IPS-15b (cell line): ENCODE results near the gene NUDT4B.
"Not testable (repeated sequence)": the region's sequence is repeated elsewhere in the genome, so short reads cannot be mapped to it uniquely, and the experiment has no call there.

Source experiments
- H3K27me3 ChIP-seq: one replicate; pipeline ENCODE4 v1.6.1; 2013; ENCODE audit warnings: low read length; ENCODE audit not compliant: control insufficient read depth, insufficient read depth
- H3K36me3 ChIP-seq: one replicate; pipeline ENCODE4 v1.6.1; 2013; ENCODE audit warnings: low read length; ENCODE audit not compliant: control insufficient read depth, insufficient read depth
- H3K4me1 ChIP-seq: one replicate; pipeline ENCODE4 v1.6.1; 2013; ENCODE audit warnings: mild to moderate bottlenecking, low read length; ENCODE audit not compliant: control insufficient read depth, insufficient read depth
- H3K4me3 ChIP-seq: one replicate; pipeline ENCODE4 v1.5.1; 2013; ENCODE audit warnings: low read depth, low read length
- H3K9ac ChIP-seq: one replicate; pipeline ENCODE4 v1.6.1; 2013; ENCODE audit warnings: low read depth, mild to moderate bottlenecking, low read length
- H3K9me3 ChIP-seq: one replicate; pipeline ENCODE4 v1.6.1; 2013; ENCODE audit warnings: mild to moderate bottlenecking, low read length; ENCODE audit not compliant: control insufficient read depth, insufficient read depth

NUDT4B gene

GRCh38 chr1:148773690-148774089 is 25.1 kb downstream of the NUDT4B start:
- H3K9ac ChIP-seq, H3K9me3 ChIP-seq, H3K4me3 ChIP-seq, H3K4me1 ChIP-seq, H3K36me3 ChIP-seq, H3K27me3 ChIP-seq: not testable (repeated sequence)

GRCh38 chr1:148774102-148774501 is 25.5 kb downstream of the NUDT4B start:
- H3K36me3 ChIP-seq, H3K4me1 ChIP-seq, H3K9ac ChIP-seq, H3K9me3 ChIP-seq, H3K4me3 ChIP-seq, H3K27me3 ChIP-seq: not testable (repeated sequence)

GRCh38 chr1:148775263-148775662 is 26.7 kb downstream of the NUDT4B start:
- not testable (repeated sequence) for H3K9ac ChIP-seq, H3K27me3 ChIP-seq, H3K4me3 ChIP-seq, H3K36me3 ChIP-seq, H3K9me3 ChIP-seq, H3K4me1 ChIP-seq

GRCh38 chr1:148777649-148778048 is 29.1 kb downstream of the NUDT4B start:
- not testable (repeated sequence) for H3K27me3 ChIP-seq, H3K4me3 ChIP-seq, H3K9ac ChIP-seq, H3K36me3 ChIP-seq, H3K4me1 ChIP-seq, H3K9me3 ChIP-seq

GRCh38 chr1:148780404-148780803 is 31.8 kb downstream of the NUDT4B start:
- H3K4me3 ChIP-seq, H3K27me3 ChIP-seq, H3K9ac ChIP-seq, H3K36me3 ChIP-seq, H3K9me3 ChIP-seq, H3K4me1 ChIP-seq: not testable (repeated sequence)

DNA sequence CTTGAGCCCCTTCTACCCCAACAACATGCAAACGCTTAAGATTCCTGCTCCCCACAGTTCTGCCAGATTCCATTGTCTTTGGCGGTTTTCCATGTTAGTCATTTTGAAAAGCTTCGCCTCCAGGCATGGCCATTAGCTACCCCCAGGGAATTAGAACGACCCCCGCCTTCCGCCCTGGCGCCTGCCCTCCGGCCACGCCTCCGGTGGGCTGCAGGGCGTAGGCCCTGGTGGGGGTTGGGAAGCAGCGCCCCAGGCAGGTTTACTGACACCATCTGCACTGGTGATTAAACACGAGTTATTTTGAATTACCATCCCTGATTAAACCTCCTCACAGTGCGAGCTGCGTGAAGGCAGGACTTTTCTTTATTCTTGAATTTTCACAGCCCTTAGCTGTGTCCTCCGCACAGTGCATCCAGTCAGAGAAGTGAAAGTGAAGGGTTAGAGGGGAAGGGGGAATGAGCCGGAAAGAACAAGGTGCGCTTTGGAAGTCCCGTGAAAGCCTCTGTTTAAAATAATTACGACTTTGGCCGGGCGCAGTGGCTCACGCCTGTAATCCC is 43.0 kb downstream of the NUDT4B start:
- not testable (repeated sequence) for H3K9me3 ChIP-seq, H3K4me3 ChIP-seq, H3K4me1 ChIP-seq, H3K27me3 ChIP-seq, H3K9ac ChIP-seq, H3K36me3 ChIP-seq

GRCh38 chr1:148793762-148794332 is 45.3 kb downstream of the NUDT4B start:
- H3K9me3 ChIP-seq, H3K9ac ChIP-seq, H3K27me3 ChIP-seq, H3K4me1 ChIP-seq, H3K4me3 ChIP-seq, H3K36me3 ChIP-seq: not testable (repeated sequence)
